HepG2 (cell line): ENCODE measurements around the gene CNTFR. TPM values are rescaled to one million over a fixed set of nuclear protein-coding genes. Genes with fewer than 3 reads are reported as not detected.

Source experiments
- HNF4G ChIP-seq, 2 experiments: sonication (generic) in 1 of 2; formaldehyde crosslinking in 1 of 2; IDR thresholded peaks; 2 replicates each; pipeline versions ENCODE4 v1.4.0 to v1.6.1; 2011 to 2020; ENCODE audit warnings: borderline replicate concordance in 2 of 2, low read depth in 2 of 2, mild to moderate bottlenecking in 2 of 2, low read length in 1 of 2, missing genetic modification reagents in 1 of 2, moderate library complexity in 1 of 2
- MAZ ChIP-seq, 2 experiments: sonication (generic) in 1 of 2; formaldehyde crosslinking in 1 of 2; IDR thresholded peaks; 2 replicates each; pipeline versions ENCODE4 v1.5.0 to v1.6.1; 2012 to 2020; ENCODE audit warnings: low read depth in 2 of 2, mild to moderate bottlenecking in 2 of 2, borderline replicate concordance in 1 of 2, improper control_type of control experiment in 1 of 2, low read length in 1 of 2, missing genetic modification reagents in 1 of 2, moderate library complexity in 1 of 2
- MYC ChIP-seq: sonication (generic); formaldehyde crosslinking; IDR thresholded peaks from 2 replicates; pipeline ENCODE4 v1.9.0; 2021; ENCODE audit warnings: missing genetic modification reagents, borderline replicate concordance
- NCOA1 ChIP-seq: sonication (generic); formaldehyde crosslinking; IDR thresholded peaks from 2 replicates; pipeline ENCODE4 v1.9.0; 2021; ENCODE audit warnings: missing genetic modification reagents
- PITX1 ChIP-seq: sonication (generic); formaldehyde crosslinking; IDR thresholded peaks from 2 replicates; pipeline ENCODE4 v1.5.1; 2020; ENCODE audit warnings: mild to moderate bottlenecking, missing genetic modification reagents
- TOPORS ChIP-seq: sonication (generic); formaldehyde crosslinking; IDR thresholded peaks from 2 replicates; pipeline ENCODE4 v1.8.0; 2023; ENCODE audit warnings: mild to moderate bottlenecking, missing genetic modification reagents
- XBP1 ChIP-seq: sonication (generic); formaldehyde crosslinking; IDR thresholded peaks from 2 replicates; pipeline ENCODE4 v1.5.0; 2020; ENCODE audit warnings: missing genetic modification reagents
- ZBTB7B ChIP-seq: sonication (generic); formaldehyde crosslinking; IDR thresholded peaks from 2 replicates; pipeline ENCODE4 v1.4.0; 2020; ENCODE audit warnings: missing genetic modification reagents
- ZFX ChIP-seq: sonication (generic); formaldehyde crosslinking; IDR thresholded peaks from 2 replicates; pipeline ENCODE4 v1.4.0; 2020; ENCODE audit warnings: mild to moderate bottlenecking, low read depth, missing genetic modification reagents, moderate library complexity
- ZNF550 ChIP-seq: sonication (generic); formaldehyde crosslinking; IDR thresholded peaks from 2 replicates; pipeline ENCODE4 v1.4.0; 2020; ENCODE audit warnings: mild to moderate bottlenecking, missing genetic modification reagents, borderline replicate concordance
- ZNF577 ChIP-seq: sonication (generic); formaldehyde crosslinking; IDR thresholded peaks from 2 replicates; pipeline ENCODE4 v1.4.0; 2020; ENCODE audit warnings: mild to moderate bottlenecking, low read depth, missing genetic modification reagents, borderline replicate concordance
- polyA plus RNA-seq, 8 experiments: library from polyadenylated mRNA; depleted of rRNA in 3 of 8; stranded (reverse) in 7 of 8; unstranded in 1 of 8; fragments of >200 nt; fragmentation: Illumina TruSeq in 4 of 8; extraction: Trizol in 4 of 8; gene quantifications; 2 replicates each; pipeline versions ENCODE4 v1.2.1 to v1.2.3, GENCODE V29; 2011 to 2016; ENCODE audit warnings: low read depth in 4 of 8, missing spikeins in 1 of 8, mixed read lengths in 1 of 8; ENCODE audit not compliant: insufficient read depth in 1 of 8
- total RNA-seq, 5 experiments: library from RNA; depleted of rRNA; stranded (reverse); fragments of >200 nt; fragmentation: Illumina TruSeq; extraction: Trizol; gene quantifications; 2 replicates each; pipeline ENCODE4 v1.2.3, GENCODE V29; 2016; ENCODE audit warnings: low read depth in 1 of 5
- TF ChIP-seq, protein P1 (sequence below): sonication (generic); formaldehyde crosslinking; IDR thresholded peaks from 2 replicates; pipeline ENCODE4 v1.8.1; 2023; ENCODE audit warnings: mild to moderate bottlenecking, inconsistent platforms, moderate library complexity, missing genetic modification reagents, borderline replicate concordance
- TF ChIP-seq, protein P2 (sequence below): sonication (generic); formaldehyde crosslinking; IDR thresholded peaks from 2 replicates; pipeline ENCODE4 v1.8.1; 2023; ENCODE audit warnings: mild to moderate bottlenecking, moderate library complexity, missing genetic modification reagents

Gene CNTFR
- total and polyA plus RNA-seq, 2 of the 13 experiments (the other 11 are each of a cell fraction or from before 2014, with no cell fraction given), result not detected

GRCh38 chr9:34628656-34629490, 39.3 kb upstream of the CNTFR start, which contains the start of gene ARID3C (continued):
- TF ChIP-seq HNF4G (IDR thresholded peaks at IDR 0.05; ENCODE audit: borderline replicate concordance, low read depth, low read length) (no peak), HNF4G (CRISPR knock-in tag; IDR thresholded peaks at IDR 0.05; ENCODE audit: borderline replicate concordance, low read depth) (0 out of 2 replicates have a peak, but pooled peaks have one; percentile 18), MYC (no peak), ZNF577 (CRISPR knock-in tag) (no peak), ZFX (CRISPR knock-in tag) (peak; percentile 26; the same call in 1 of the 2 replicates), PITX1 (CRISPR knock-in tag) (no peak), ZBTB7B (CRISPR knock-in tag) (no peak), NCOA1 (CRISPR knock-in tag) (no peak), TOPORS (CRISPR knock-in tag) (0 out of 2 replicates have a peak, but pooled peaks have one; percentile 18), MAZ (IDR thresholded peaks at IDR 0.05; ENCODE audit: borderline replicate concordance, low read depth, low read length) (no peak), MAZ (CRISPR knock-in tag; IDR thresholded peaks at IDR 0.05; ENCODE audit: low read depth) (peak; percentile 70), ZNF550 (0 out of 2 replicates have a peak, but pooled peaks have one; percentile 30), XBP1 (CRISPR knock-in tag) (no peak)
- TF ChIP-seq, protein P1, sequence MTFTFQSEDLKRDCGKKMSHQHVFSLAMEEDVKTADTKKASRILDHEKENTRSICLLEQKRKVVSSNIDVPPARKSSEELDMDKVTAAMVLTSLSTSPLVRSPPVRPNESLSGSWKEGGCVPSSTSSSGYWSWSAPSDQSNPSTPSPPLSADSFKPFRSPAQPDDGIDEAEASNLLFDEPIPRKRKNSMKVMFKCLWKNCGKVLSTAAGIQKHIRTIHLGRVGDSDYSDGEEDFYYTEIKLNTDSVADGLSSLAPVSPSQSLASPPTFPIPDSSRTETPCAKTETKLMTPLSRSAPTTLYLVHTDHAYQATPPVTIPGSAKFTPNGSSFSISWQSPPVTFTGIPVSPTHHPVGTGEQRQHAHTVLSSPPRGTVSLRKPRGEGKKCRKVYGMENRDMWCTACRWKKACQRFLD, result no peak
- TF ChIP-seq, protein P2, sequence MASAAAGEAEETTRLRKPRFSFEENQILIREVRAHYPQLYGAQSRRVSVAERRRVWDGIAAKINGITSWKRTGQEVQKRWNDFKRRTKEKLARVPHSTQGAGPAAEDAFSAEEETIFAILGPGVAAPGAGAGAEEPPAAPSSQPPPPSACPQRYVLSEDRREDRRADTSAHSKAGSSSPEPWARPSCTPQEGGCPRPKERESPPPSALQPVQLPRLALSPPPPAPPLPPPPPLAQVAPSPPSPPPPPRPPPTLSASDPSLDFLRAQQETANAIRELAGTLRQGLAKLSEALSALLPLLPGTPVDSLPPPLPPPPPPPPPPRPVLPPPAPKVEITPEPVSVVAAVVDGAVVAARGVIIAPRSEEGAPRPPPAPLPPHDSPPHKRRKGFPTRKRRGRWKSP (CRISPR knock-in tag), result peak; percentile 36; the same call in 1 of the 2 replicates
